H7 (cell line): Measurements from ENCODE around the gene IAH1. TPM values are rescaled to one million over a fixed set of nuclear protein-coding genes. Genes with fewer than 3 reads are reported as not detected.

Experiments used
- DNase-seq: peaks from one replicate; pipeline ENCODE4 v3.0.0; 2012
- H3K27me3 ChIP-seq: 2 replicates; pipeline ENCODE4 v1.6.0; 2011; ENCODE audit warnings: mild to moderate bottlenecking, low read length; ENCODE audit not compliant: control insufficient read depth, insufficient read depth
- H3K36me3 ChIP-seq: replicated peaks from 2 replicates; pipeline ENCODE4 v1.5.1; 2011; ENCODE audit warnings: low read length; ENCODE audit not compliant: control insufficient read depth, insufficient read depth
- H3K4me3 ChIP-seq: 2 replicates; pipeline ENCODE4 v1.5.1; 2011; ENCODE audit warnings: low read depth, mild to moderate bottlenecking, control low read depth, low read length, moderate library complexity; ENCODE audit not compliant: insufficient read depth
- total RNA-seq: library from RNA; depleted of rRNA; stranded (reverse); fragments of >200 nt; shearing (Covaris generic); gene quantifications from 2 replicates; pipeline ENCODE4 v1.2.3, GENCODE V29; 2014; rRNA removed

Gene IAH1
- total RNA-seq = 23.2 and 25.3 TPM in 2 replicates

DNA sequence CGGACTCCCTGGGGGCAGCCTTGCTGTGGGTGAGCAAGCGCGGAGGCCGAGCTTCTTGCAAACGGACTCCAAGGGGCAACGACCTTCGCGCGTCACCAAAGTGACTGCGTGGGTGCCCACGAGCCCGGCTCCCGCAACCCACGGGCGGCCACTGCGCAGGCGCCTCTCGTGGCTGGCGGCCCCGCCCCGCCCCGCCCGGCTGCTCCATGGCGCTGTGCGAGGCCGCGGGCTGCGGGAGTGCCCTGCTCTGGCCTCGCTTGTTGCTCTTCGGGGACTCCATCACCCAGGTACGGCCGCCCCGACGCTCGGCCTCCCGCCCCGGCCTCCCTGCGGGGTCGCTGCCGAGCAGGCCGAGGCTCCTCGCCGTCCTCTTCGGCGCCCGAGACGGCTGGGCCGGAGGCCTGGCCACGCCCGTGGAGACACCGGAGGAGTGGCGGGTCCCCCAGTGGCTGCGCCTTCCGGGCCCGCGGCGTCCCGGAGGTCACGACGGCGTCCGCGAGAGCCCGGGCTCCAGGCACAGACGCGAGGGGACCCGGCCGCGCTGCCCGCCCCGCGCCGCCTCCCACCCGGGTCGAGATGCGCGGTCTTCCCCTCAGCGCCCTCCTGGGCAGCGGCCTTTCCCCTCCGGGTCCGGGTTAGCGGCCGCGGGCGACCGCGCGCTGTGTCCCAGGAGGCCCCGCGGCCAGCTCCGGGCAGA, at the start of gene IAH1:
Gene IAH1, plus strand, starts transcription at position 191 of the 697 bp plus-strand sequence. Its CDS starts 16 bp downstream, at position 207.
- Histone ChIP-seq H3K4me3 (peak within 1 kb of the TSS; percentile 57), H3K27me3 (no peaks in the 10 kb centered on the region; the same call in 1 of the 2 replicates), H3K36me3 (peaks cover 2% of the 10 kb centered on the region)
- peak; percentile 82 for DNase-seq

GRCh38 chr2:9428965-9429577, 45.3 kb upstream of the IAH1 start:
- Histone ChIP-seq H3K4me3 (no peak overlapping the region), H3K27me3 (no peaks in the 10 kb centered on the region), H3K36me3 (peaks cover 16% of the 10 kb centered on the region)
- no peak for DNase-seq

DNA sequence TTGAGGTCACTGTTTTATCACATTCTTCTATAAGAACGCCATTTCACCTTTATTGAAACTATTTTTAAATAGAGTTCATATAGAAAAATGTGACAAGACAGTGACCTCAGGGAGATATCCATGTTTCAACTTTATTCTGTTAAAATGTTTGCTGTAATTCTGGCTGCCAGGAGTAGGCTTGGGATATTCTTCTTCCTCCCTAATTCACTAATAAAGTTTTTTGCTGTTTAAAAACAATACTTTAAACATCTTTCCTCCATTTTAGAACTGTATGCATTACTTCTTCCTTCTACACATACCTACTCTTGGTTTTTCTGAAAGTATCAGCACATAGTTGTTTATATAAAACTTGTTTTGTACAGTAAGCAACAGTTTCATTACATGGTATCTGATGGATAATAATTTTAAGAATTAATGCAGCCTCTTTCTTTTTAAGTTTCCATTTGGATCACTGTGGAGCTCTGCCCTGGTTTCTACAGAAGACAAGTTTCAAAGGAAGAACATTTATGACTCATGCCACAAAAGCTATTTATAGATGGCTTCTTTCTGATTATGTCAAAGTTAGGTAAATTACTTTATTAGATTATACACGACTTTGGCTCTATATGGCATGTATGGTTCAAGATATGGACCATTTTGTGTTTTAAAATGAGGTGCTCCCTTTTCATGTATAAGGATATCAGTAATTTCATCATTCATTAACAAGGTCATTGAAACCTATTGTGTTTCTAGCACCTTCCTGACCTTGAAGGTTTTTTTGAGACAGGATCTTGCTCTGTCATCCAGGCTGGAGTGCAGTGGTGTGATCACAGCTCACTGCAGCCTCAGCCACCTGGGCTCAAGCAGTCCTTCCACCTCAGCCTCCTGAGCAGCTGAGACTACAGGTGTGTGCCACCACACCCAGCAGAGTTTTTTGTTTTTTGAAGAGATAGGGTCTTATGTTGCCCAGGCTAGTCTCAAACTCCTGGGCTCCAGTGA, 43.7 kb upstream of the IAH1 start:
- DNase-seq = no peak
- no peak overlapping the region for H3K4me3 ChIP-seq
- peaks cover 18% of the 10 kb centered on the region for H3K36me3 ChIP-seq
- no peaks in the 10 kb centered on the region for H3K27me3 ChIP-seq

- Histone ChIP-seq H3K36me3 (peaks cover 23% of the 10 kb centered on the region), H3K4me3 (no peak overlapping the region), H3K27me3 (no peaks in the 10 kb centered on the region)
- no peak for DNase-seq
Measured at GRCh38 chr2:9434489-9434888, 39.9 kb upstream of the IAH1 start.

DNA sequence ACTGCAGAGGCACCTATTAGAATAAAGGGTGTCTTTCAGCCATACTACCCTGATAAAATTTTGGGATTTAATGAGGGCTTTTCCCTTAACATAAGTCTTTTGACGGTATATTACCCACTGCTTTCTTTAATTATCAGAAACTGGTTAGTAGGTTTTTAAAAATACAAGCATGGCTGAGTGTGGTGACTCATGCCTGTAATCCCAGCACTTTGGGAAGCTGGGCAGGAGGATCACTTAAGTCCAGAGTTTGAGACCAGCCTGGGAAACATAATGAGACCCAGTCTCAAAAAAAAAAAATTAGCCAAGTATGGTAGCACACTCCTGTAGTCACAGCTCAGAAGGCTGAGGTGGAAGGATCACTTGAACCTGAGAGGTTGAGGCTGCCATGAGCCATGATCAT, 34.8 kb upstream of the IAH1 start:
- H3K27me3 ChIP-seq = no peaks in the 10 kb centered on the region
- no peak overlapping the region for H3K4me3 ChIP-seq
- no peak for DNase-seq
- H3K36me3 ChIP-seq = peaks cover 16% of the 10 kb centered on the region

- Histone ChIP-seq H3K27me3 (no peaks in the 10 kb centered on the region), H3K36me3 (peaks cover 16% of the 10 kb centered on the region), H3K4me3 (no peak overlapping the region)
- no peak for DNase-seq
Measured at GRCh38 chr2:9440058-9440727, 34.2 kb upstream of the IAH1 start.

GRCh38 chr2:9441556-9441955, 32.8 kb upstream of the IAH1 start:
- no peak overlapping the region for H3K4me3 ChIP-seq
- DNase-seq = no peak
- peaks cover 18% of the 10 kb centered on the region for H3K36me3 ChIP-seq
- no peaks in the 10 kb centered on the region for H3K27me3 ChIP-seq

DNA sequence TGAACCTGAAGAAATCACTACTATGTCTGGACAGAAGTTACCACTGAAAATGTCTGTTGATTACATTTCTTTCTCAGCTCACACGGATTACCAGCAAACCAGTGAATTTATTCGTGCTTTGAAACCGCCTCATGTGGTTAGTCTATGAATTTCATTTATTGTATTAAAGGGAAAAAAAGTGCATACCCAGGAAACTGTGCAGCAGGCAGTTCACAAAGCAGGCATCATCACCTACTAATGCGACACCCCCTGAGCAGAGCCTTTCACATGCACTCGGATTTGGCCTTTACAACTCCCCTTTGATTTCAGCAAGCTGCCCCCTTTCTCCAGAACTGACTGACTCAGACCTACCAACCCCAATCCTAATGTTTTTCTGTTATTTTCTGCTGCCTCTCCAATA, 30.8 kb upstream of the IAH1 start:
- Histone ChIP-seq H3K36me3 (peaks cover 17% of the 10 kb centered on the region), H3K4me3 (no peak overlapping the region), H3K27me3 (no peaks in the 10 kb centered on the region)
- DNase-seq = no peak

DNA sequence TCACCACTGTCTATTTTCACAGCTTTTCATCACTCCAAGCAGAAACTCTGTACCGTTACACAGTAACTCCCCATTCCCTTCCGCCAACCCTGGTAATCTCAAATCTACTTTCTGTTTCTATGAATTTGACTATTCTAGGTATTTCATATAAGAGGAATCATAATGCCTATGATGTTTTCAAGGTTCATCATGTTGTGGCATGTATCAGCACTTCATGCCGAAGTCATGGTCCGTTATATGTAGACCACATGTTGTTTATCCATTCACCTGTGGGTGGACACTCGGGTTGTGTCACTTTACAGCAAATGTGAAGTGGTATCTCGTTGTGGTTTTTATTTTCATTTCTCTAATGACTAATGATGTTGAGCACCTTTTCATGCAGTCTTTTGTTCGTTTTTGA, 29.3 kb upstream of the IAH1 start:
- no peak overlapping the region for H3K4me3 ChIP-seq
- no peak for DNase-seq
- H3K27me3 ChIP-seq = no peaks in the 10 kb centered on the region
- peaks cover 17% of the 10 kb centered on the region for H3K36me3 ChIP-seq

- H3K4me3 ChIP-seq = no peak overlapping the region
- H3K36me3 ChIP-seq = peaks cover 10% of the 10 kb centered on the region
- no peak for DNase-seq
- no peaks in the 10 kb centered on the region for H3K27me3 ChIP-seq
Measured at GRCh38 chr2:9451231-9451630, 23.1 kb upstream of the IAH1 start.

DNA sequence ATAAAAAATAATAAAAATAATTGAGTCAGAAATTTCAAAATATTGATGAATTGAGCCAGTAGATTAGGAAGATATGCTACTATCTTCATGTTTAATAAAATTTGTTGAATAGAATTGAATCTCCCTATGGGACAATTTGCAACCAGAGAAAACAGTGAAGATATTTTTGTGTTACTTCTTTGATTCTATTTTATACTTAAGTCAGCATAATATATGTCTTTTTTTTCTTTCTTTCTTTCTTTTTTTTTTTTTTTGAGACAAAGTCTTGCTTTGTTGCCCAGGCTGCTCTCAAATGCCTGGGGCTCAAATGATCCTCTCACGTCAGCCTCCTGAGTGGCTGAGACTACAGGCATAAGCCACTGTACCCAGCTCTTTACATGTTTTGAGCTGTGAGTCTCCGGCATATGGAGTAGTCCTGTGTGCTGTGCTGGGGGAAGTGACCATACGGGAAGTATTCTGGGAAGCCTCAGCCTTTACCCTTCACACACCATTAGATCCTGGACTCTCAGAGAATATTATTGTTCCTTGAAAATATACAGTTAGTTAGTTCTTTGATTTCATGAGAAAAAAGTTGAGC, 13.8 kb upstream of the IAH1 start:
- Histone ChIP-seq H3K27me3 (no peaks in the 10 kb centered on the region), H3K4me3 (no peak overlapping the region), H3K36me3 (peaks cover 8% of the 10 kb centered on the region)
- DNase-seq = no peak

- Histone ChIP-seq H3K4me3 (no peak overlapping the region), H3K36me3 (peaks cover 9% of the 10 kb centered on the region), H3K27me3 (no peaks in the 10 kb centered on the region)
- DNase-seq = no peak
Measured at GRCh38 chr2:9461079-9461478, 13.3 kb upstream of the IAH1 start.

DNA sequence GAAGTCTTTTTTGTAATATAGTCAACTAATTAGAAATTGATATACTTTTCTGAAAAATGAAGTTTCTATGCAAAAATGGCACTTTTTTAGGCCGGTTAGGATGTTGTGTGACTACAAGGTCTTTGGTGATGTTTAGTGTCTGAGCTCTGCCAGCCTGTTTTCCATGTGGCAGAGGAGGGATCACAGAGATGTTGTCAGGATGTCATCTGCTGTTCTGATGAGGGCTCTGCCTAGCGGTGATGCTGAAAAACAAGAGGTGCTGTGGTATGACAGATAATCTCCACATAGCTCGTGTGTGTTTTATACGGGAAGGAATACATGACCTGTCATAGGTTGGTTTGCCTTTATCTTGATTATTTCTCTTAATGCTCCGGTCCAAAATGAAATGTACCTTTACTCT, 12.0 kb upstream of the IAH1 start:
- peaks cover 9% of the 10 kb centered on the region for H3K36me3 ChIP-seq

More for the DNA sequence above, 12.0 kb upstream of the IAH1 start:
- DNase-seq = no peak
- no peaks in the 10 kb centered on the region for H3K27me3 ChIP-seq
- H3K4me3 ChIP-seq = no peak overlapping the region
